Esophagus squamous epithelium (tissue), 5 donors: ENCODE results near the gene RIC8A. TPM values are rescaled to one million over a fixed set of nuclear protein-coding genes. Genes with fewer than 3 reads are reported as not detected.
"Not testable (repeated sequence)": the region's sequence is repeated elsewhere in the genome, so short reads cannot be mapped to it uniquely, and the experiment has no call there.

ENCODE experiments used
- DNase-seq: peaks from one replicate; lab custom pipeline; 2025; lab: John Stamatoyannopoulos, UW
- H3K27ac ChIP-seq, 4 donors: fragments of 200-600 bp; sonication (generic); one replicate each; pipeline ENCODE4 v1.5.1; 2016 to 2019; ENCODE audit warnings: mild to moderate bottlenecking in 1 of 4
- H3K27me3 ChIP-seq, 4 donors: fragments of 200-600 bp; sonication (generic); 1 replicate in 3 of 4; 2 replicates in 1 of 4; pipeline versions ENCODE4 v1.5.1 to v1.6.0; 2017 to 2021; ENCODE audit warnings: antibody characterized with exemption in 1 of 4
- H3K36me3 ChIP-seq, 3 donors: fragments of 200-600 bp; sonication (generic); one replicate each; pipeline ENCODE4 v1.5.1; 2016 to 2019
- H3K4me1 ChIP-seq, 3 donors: fragments of 200-600 bp; sonication (generic); one replicate each; pipeline ENCODE4 v1.5.1; 2017 to 2019
- H3K4me3 ChIP-seq, 4 donors: fragments of 200-600 bp; sonication (generic); 1 replicate in 3 of 4; 2 replicates in 1 of 4; pipeline ENCODE4 v1.5.1; 2016 to 2019; ENCODE audit warnings: mild to moderate bottlenecking in 2 of 4, moderate library complexity in 1 of 4
- H3K9me3 ChIP-seq, 3 donors: fragments of 200-600 bp; sonication (generic); one replicate each; pipeline ENCODE4 v1.5.1; 2016 to 2019
- POLR2A ChIP-seq, 4 donors: fragments of 450-650 bp; IDR thresholded peaks; one replicate each; pipeline ENCODE4 v1.6.1; 2017; ENCODE audit warnings: antibody characterized with exemption in 4 of 4, mild to moderate bottlenecking in 4 of 4, moderate library complexity in 3 of 4
- WGBS, 2 donors: methylation state at CpG; one replicate each; pipeline ENCODE4 v1.1.5; 2018; 5-methylcytosine and 5-hydroxymethylcytosine counted together
- intact Hi-C: fragments of 100-400 bp; cut with DNase I; formaldehyde crosslinking; loops from one replicate; pipeline ENCODE4 v1.15.0; 2022
- total RNA-seq, 4 donors: library from RNA; depleted of rRNA; stranded (reverse); fragments of >200 nt; gene quantifications; one replicate each; pipeline ENCODE4 v1.1.0, GENCODE V29; 2016
- TF ChIP-seq, protein P1 (sequence below), 6 experiments: fragments of 450-650 bp in 4 of 6; fragments of 200-600 bp in 2 of 6; sonication (generic) in 2 of 6; IDR thresholded peaks; one replicate each; pipeline ENCODE4 v1.5.1; 2016 to 2019; ENCODE audit warnings: antibody characterized with exemption in 6 of 6, mild to moderate bottlenecking in 4 of 6, moderate library complexity in 4 of 6
- donor health status: DM: yes; HTN: yes; CAD: no.

The RIC8A gene
- total RNA-seq, 4 donors from 2014 or later = 48.3 to 71.1 (median 60.2) TPM

DNA sequence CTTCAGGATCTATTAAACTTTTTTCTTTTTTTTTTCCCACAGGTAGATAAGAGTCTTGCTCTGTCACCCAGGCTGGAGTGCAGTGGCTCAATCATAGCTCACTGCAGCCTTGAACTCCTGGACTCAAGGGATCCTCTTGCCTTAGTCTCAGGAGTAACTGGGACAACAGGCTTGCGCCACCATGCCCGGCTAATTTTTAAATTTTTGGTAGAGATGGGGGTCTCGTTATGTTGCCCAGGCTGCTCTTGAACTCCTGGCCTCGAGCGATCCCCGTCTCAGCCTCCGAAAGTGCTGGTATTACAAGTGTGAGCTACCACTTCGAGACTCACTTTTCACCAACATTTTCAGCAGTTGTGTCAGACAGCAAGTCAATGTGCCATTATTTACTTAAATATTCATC is 27.7 kb downstream of the RIC8A start:
- H3K9me3 ChIP-seq = no peaks in the 10 kb centered on the region
- TF ChIP-seq, protein P1, sequence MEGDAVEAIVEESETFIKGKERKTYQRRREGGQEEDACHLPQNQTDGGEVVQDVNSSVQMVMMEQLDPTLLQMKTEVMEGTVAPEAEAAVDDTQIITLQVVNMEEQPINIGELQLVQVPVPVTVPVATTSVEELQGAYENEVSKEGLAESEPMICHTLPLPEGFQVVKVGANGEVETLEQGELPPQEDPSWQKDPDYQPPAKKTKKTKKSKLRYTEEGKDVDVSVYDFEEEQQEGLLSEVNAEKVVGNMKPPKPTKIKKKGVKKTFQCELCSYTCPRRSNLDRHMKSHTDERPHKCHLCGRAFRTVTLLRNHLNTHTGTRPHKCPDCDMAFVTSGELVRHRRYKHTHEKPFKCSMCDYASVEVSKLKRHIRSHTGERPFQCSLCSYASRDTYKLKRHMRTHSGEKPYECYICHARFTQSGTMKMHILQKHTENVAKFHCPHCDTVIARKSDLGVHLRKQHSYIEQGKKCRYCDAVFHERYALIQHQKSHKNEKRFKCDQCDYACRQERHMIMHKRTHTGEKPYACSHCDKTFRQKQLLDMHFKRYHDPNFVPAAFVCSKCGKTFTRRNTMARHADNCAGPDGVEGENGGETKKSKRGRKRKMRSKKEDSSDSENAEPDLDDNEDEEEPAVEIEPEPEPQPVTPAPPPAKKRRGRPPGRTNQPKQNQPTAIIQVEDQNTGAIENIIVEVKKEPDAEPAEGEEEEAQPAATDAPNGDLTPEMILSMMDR (IDR thresholded peaks at IDR 0.05) = no peak
- TF ChIP-seq POLR2A (IDR thresholded peaks at IDR 0.05) = no peak
- intact Hi-C loops = loop anchor here (10.0 kb wide), 1 partner anchor 270 kb away; the partner anchor contains the start of gene RNH1
- H3K4me1 ChIP-seq = peaks cover 11 to 35% (median 22%) of the 10 kb centered on the region in 3 donors
- H3K4me3 ChIP-seq = peak overlapping the region; percentile 60 to 87 (median 84)
- no peaks in the 10 kb centered on the region for H3K27me3 ChIP-seq
- DNase-seq = no peak
- peak overlapping the region in 2 of 4 donors; percentile 99 for H3K27ac ChIP-seq
- H3K36me3 ChIP-seq = peaks cover 0 to 33% (median 0%) of the 10 kb centered on the region in 3 donors
- 75 to 89% methylated on average over 8 of the region's 8 CpGs for WGBS, 2 donors

DNA sequence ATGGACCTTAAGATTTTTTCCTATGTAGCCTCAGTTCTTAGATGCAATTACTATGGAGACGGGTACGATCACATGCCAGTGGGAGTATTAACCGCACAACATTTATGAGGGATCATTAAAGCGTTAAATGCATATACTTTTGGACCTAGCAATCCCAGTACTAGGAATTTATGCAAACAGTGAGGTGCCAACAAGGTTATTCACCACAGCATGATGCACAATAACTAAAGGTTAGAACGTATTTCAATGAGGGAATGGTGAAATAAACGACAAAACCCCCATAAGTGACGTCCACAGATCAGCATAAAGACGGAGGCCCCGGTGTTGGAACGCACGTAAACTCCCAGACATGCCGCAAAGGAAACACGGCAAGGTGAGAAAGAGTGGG is 28.1 kb downstream of the RIC8A start:
- TF ChIP-seq, protein P1 (IDR thresholded peaks at IDR 0.05) = no peak
- TF ChIP-seq POLR2A (IDR thresholded peaks at IDR 0.05) = no peak
- intact Hi-C loops = loop anchor here (10.0 kb wide), 1 partner anchor 269 kb away; the partner anchor contains the start of gene RNH1
- Histone ChIP-seq H3K9me3 (no peaks in the 10 kb centered on the region), H3K27ac (peak overlapping the region; percentile 87 to 99 (median 98)), H3K4me1 (peaks cover 11 to 35% (median 22%) of the 10 kb centered on the region in 3 donors), H3K36me3 (peaks cover 0 to 33% (median 0%) of the 10 kb centered on the region in 3 donors), H3K4me3 (peak overlapping the region; percentile 60 to 87 (median 84)), H3K27me3 (no peaks in the 10 kb centered on the region)
- 3 to 5% methylated on average over 13 of the region's 13 CpGs for WGBS, 2 donors
- DNase-seq = no peak

DNA sequence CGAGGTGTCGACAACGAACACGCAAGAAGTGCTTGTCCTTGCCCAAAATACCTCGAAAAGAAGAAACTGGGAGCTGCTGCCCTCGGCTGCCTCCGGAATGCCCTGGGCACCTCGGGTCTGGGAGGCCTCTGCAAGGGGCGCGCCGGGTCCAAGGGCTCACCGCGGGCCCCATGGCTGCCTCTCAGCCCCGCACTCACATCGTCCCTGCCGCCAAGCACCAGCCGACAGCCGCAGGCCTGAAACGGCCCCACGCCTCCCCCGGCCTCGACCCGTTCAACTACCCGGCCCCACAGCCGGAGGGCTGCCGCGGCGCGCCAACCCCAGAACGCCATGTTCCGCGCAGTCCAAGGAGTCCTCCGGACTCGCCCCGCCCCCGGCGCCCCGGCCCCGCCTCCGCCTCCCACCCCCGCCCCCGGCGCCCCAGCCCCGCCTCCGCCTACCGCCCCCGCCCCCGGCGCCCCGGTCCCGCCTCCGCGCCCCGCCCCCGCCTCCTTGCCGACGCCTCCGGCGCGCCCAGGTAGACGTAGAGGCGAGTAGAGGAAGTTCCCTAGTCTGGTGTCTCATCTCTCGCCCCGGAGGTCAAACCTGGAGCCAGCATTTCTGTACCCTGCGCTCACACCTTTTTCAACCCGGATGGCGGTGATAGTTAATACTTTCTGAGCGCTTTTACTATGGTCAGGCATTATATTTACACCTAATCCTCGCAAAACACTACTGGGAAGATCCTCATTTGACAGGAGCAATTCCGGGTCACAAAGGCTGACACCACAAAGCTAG is 28.7 kb downstream of the RIC8A start, which contains the start of gene SIRT3:
TSS of gene SIRT3 (minus strand) at position 346 of the 777 bp plus-strand sequence. CDS start at position 332, 14 bp downstream.
- H3K27ac ChIP-seq = peak within 1 kb of the TSS; percentile 87 to 99 (median 98)
- DNase-seq = peak; percentile 48
- no peaks in the 10 kb centered on the region for H3K27me3 ChIP-seq
- TF ChIP-seq POLR2A (IDR thresholded peaks at IDR 0.05) = peak in 2 of 4 donors; percentile 17 to 62
- TF ChIP-seq, protein P1 (IDR thresholded peaks at IDR 0.05) = peak in 3 of 6 experiments; percentile 24 to 37 (median 36)
- 0% methylated on average over 5 to 29 of the region's 70 CpGs for WGBS, 2 donors
- H3K4me1 ChIP-seq = peaks cover 11 to 35% (median 22%) of the 10 kb centered on the region in 3 donors
- peaks cover 0 to 33% (median 5%) of the 10 kb centered on the region in 3 donors for H3K36me3 ChIP-seq
- intact Hi-C loops = loop anchor here (10.0 kb wide), 1 partner anchor 269 kb away; the partner anchor contains the start of gene RNH1
- no peaks in the 10 kb centered on the region for H3K9me3 ChIP-seq
- peak within 1 kb of the TSS; percentile 60 to 87 (median 84) for H3K4me3 ChIP-seq

DNA sequence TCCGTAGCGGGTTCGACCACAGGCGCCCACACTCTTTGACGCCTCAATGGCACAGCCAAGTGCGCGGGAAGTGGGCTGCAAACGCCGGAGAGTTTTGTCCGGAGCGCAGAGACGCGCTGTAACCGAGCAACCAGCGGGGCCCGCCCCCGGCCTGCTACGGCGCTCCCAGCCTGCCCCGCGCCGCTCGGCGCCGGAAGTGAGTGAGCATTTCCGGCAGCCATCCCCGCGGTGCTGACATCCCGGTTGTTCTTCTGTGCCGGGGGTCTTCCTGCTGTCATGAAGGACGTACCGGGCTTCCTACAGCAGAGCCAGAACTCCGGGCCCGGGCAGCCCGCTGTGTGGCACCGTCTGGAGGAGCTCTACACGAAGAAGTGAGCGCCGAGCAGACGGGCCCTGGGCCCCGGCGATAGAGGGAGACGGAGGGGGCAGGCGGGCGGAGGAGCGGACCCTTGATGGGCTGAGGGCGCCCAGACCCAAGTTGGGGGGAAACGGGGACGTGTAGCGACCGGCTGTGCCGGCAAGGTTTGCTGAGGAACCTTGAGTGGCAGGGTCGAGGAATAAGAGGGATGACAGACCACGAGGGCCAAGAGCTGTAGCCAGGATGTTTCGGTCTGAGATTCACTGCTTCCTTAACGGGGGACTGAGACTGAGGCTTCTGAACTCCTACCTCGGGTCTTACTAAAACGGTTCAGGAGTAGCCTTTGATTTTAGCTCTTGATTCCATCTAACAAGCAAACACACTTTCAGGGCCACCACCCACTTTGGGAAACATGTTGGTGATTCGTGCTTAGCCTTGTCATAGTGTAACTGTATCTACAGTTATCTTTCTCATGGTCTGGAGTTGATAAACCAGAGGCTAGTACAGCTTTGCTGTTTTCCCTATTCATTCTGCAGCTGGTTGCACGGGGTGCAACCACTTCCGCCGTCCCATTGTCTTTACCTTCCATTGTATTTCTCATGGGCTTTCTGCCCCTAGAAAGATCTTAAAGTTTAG is 29.6 kb downstream of the RIC8A start, which contains the start of gene PSMD13:
TSS of gene PSMD13 (plus strand) at position 203 of the 994 bp plus-strand sequence. CDS start at position 277, 74 bp downstream.
- intact Hi-C loops = loop anchor here (10.0 kb wide), 1 partner anchor 268 kb away; the partner anchor contains the start of gene RNH1
- peaks cover 0 to 36% (median 9%) of the 10 kb centered on the region in 3 donors for H3K36me3 ChIP-seq
- no peaks in the 10 kb centered on the region for H3K27me3 ChIP-seq
- no peaks in the 10 kb centered on the region for H3K9me3 ChIP-seq
- WGBS, 2 donors = 3 to 9% methylated on average over 10 to 13 of the region's 62 CpGs
- TF ChIP-seq, protein P1 (IDR thresholded peaks at IDR 0.05) = no peak
- TF ChIP-seq POLR2A (IDR thresholded peaks at IDR 0.05) = peak in 2 of 4 donors; percentile 19 to 63
- DNase-seq = peak; percentile 34
- peaks cover 11 to 35% (median 22%) of the 10 kb centered on the region in 3 donors for H3K4me1 ChIP-seq
- H3K4me3 ChIP-seq = peak within 1 kb of the TSS; percentile 60 to 87 (median 84)
- peak within 1 kb of the TSS; percentile 87 to 99 (median 98) for H3K27ac ChIP-seq

DNA sequence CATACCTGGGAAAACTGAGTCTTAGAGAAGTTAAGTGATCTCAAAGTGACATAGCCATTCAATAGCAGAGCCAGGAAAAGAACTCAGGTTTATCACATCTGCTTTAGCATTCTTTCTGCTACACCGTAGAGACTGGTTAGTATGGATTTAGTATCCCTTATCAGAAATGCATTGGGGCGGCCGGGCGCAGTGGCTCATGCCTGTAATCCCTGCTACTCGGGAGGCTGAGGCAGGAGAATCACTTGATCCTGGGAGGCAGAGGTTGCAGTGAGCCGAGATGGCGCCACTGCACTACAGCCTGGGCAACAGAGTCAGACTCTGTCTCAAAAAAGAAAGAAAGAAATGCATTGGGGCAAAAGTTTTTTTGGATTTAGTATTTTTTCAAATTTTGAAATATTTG is 30.8 kb downstream of the RIC8A start:
- H3K9me3 ChIP-seq, H3K4me3 ChIP-seq, H3K27me3 ChIP-seq, DNase-seq, H3K27ac ChIP-seq: not testable (repeated sequence)
- H3K36me3 ChIP-seq = peaks cover 0 to 41% (median 9%) of the 10 kb centered on the region in 3 donors
- intact Hi-C loops = loop anchor here (10.0 kb wide), 1 partner anchor 266 kb away; the partner anchor contains the start of gene RNH1
- 81 to 97% methylated on average over 3 to 7 of the region's 7 CpGs for WGBS, 2 donors
- peaks cover 11 to 35% (median 22%) of the 10 kb centered on the region in 3 donors for H3K4me1 ChIP-seq
